GM21515 (cell line): ENCODE data around the gene STON1.
"Not testable (repeated sequence)": the region's sequence is repeated elsewhere in the genome, so short reads cannot be mapped to it uniquely, and the experiment has no call there.

ENCODE experiments used
- ATAC-seq: cut with Tn5 transposase; IDR thresholded peaks from one replicate; pipeline ENCODE4 v1.9.1; 2021; ENCODE audit not compliant: unreplicated experiment

The STON1 gene

GRCh38 chr2:48528431-48528830 lies 1.5 kb upstream of the STON1 start:
- no peak for ATAC-seq

- no peak for ATAC-seq
Measured at GRCh38 chr2:48529194-48529593, 760 bp upstream of the STON1 start.

- no peak for ATAC-seq
Measured at GRCh38 chr2:48529676-48530032, 300 bp upstream of the STON1 start.

GRCh38 chr2:48531141-48531648 lies 1.2 kb downstream of the STON1 start:
- ATAC-seq: no peak

GRCh38 chr2:48532174-48532573 lies 2.2 kb downstream of the STON1 start:
- ATAC-seq: no peak

- no peak for ATAC-seq
Measured at GRCh38 chr2:48532824-48533223, 2.9 kb downstream of the STON1 start.

- ATAC-seq: no peak
Measured at GRCh38 chr2:48534781-48535180, 4.8 kb downstream of the STON1 start.

GRCh38 chr2:48540237-48540935 lies 10.4 kb downstream of the STON1 start:
- no peak for ATAC-seq

- no peak for ATAC-seq
Measured at GRCh38 chr2:48541666-48542389, 11.9 kb downstream of the STON1 start.

GRCh38 chr2:48543895-48544294 lies 13.9 kb downstream of the STON1 start:
- no peak for ATAC-seq

GRCh38 chr2:48545244-48545643 lies 15.3 kb downstream of the STON1 start:
- ATAC-seq: no peak

GRCh38 chr2:48548840-48549239 lies 18.9 kb downstream of the STON1 start:
- ATAC-seq: no peak

GRCh38 chr2:48549972-48550371 lies 20.0 kb downstream of the STON1 start:
- no peak for ATAC-seq

- no peak for ATAC-seq
Measured at GRCh38 chr2:48551548-48551947, 21.6 kb downstream of the STON1 start.

- not testable (repeated sequence) for ATAC-seq
Measured at GRCh38 chr2:48555071-48555470, 25.1 kb downstream of the STON1 start.

GRCh38 chr2:48558456-48558855 lies 28.5 kb downstream of the STON1 start:
- no peak for ATAC-seq

GRCh38 chr2:48560546-48561209 lies 30.7 kb downstream of the STON1 start:
- ATAC-seq: no peak

GRCh38 chr2:48562281-48562680 lies 32.3 kb downstream of the STON1 start:
- no peak for ATAC-seq

- no peak for ATAC-seq
Measured at GRCh38 chr2:48566592-48567310, 36.8 kb downstream of the STON1 start.

- no peak for ATAC-seq
Measured at GRCh38 chr2:48567671-48568070, 37.7 kb downstream of the STON1 start.

- no peak for ATAC-seq
Measured at GRCh38 chr2:48568547-48568946, 38.6 kb downstream of the STON1 start.
